Activated B cell treated with CpG ODN at 0.5 μM for 24 hours (primary cell): Measurements from ENCODE around the gene PCARE. TPM values are rescaled to one million over a fixed set of nuclear protein-coding genes. Genes with fewer than 3 reads are reported as not detected.

Experiments used
- ATAC-seq: fragments of 200-7000 bp; cut with Tn5 transposase; one replicate; pipeline ENCODE4 v1.10.0; 2021; ENCODE audit warnings: low read depth, mild to moderate bottlenecking, moderate library complexity
- CTCF ChIA-PET: fragments of 350-600 bp; sonication (Branson Sonifier 250); formaldehyde crosslinking; loops from one replicate; lab custom pipeline; 2021; ENCODE audit warnings: antibody characterized with exemption; lab: Charles Lee
- POLR2A ChIA-PET: fragments of 350-600 bp; sonication (Branson Sonifier 250); formaldehyde crosslinking; loops from one replicate; lab custom pipeline; 2021; ENCODE audit warnings: antibody characterized with exemption; lab: Charles Lee
- DNase-seq: peaks from one replicate; pipeline ENCODE4 v3.0.0; 2022
- H3K27ac Mint-ChIP-seq: one replicate; pipeline ENCODE4 v1.8.0; 2020; ENCODE audit warnings: mixed read lengths
- H3K27me3 Mint-ChIP-seq: one replicate; pipeline ENCODE4 v1.8.0; 2021; ENCODE audit warnings: mixed read lengths
- H3K36me3 Mint-ChIP-seq: one replicate; pipeline ENCODE4 v1.8.0; 2021; ENCODE audit warnings: low read depth, mixed read lengths
- H3K4me1 Mint-ChIP-seq: one replicate; pipeline ENCODE4 v1.8.0; 2021; ENCODE audit warnings: mixed read lengths
- H3K4me3 Mint-ChIP-seq: one replicate; pipeline ENCODE4 v1.8.0; 2020; ENCODE audit warnings: mild to moderate bottlenecking, mixed read lengths
- H3K9me3 Mint-ChIP-seq: one replicate; pipeline ENCODE4 v1.8.0; 2020; ENCODE audit warnings: mixed read lengths
- CTCF ChIP-seq: fragments of 200-600 bp; IDR thresholded peaks from one replicate; pipeline ENCODE4 v1.8.0; 2022; ENCODE audit warnings: antibody characterized with exemption, mild to moderate bottlenecking
- intact Hi-C: fragments of 100-400 bp; cut with micrococcal nuclease; formaldehyde crosslinking; loops from one replicate; pipeline ENCODE4 v1.15.1; 2024
- total RNA-seq: library from RNA; stranded (reverse); gene quantifications from 2 replicates; pipeline ENCODE4 v1.2.3, GENCODE V29; 2022

The PCARE gene
- total RNA-seq, 1 donor from 2014 or later: not detected

GRCh38 chr2:29023188-29023587 lies 51.1 kb downstream of the PCARE start:
- Mint-ChIP-seq H3K36me3 (no peaks in the 10 kb centered on the region), H3K4me3 (no peak overlapping the region), H3K4me1 (no peaks in the 10 kb centered on the region), H3K27me3 (no peaks in the 10 kb centered on the region), H3K27ac (no peak overlapping the region), H3K9me3 (no peaks in the 10 kb centered on the region)
- POLR2A ChIA-PET: no interaction called here
- DNase-seq (no peak), ATAC-seq (no peak)
- CTCF ChIA-PET: no interaction called here
- no peak for TF ChIP-seq CTCF
- intact Hi-C loops: no loop called here

GRCh38 chr2:29022679-29023078 lies 51.6 kb downstream of the PCARE start:
- POLR2A ChIA-PET: no interaction called here
- H3K9me3 Mint-ChIP-seq: no peaks in the 10 kb centered on the region
- no peak for TF ChIP-seq CTCF
- CTCF ChIA-PET: no interaction called here
- no peak overlapping the region for H3K4me3 Mint-ChIP-seq
- H3K27ac Mint-ChIP-seq: no peak overlapping the region
- H3K27me3 Mint-ChIP-seq: no peaks in the 10 kb centered on the region
- ATAC-seq (no peak), DNase-seq (no peak)
- no peaks in the 10 kb centered on the region for H3K4me1 Mint-ChIP-seq
- intact Hi-C loops: no loop called here
- no peaks in the 10 kb centered on the region for H3K36me3 Mint-ChIP-seq

- Mint-ChIP-seq H3K27ac (no peak overlapping the region), H3K4me3 (no peak overlapping the region), H3K36me3 (no peaks in the 10 kb centered on the region), H3K27me3 (no peaks in the 10 kb centered on the region), H3K9me3 (no peaks in the 10 kb centered on the region), H3K4me1 (peaks cover 1% of the 10 kb centered on the region)
- ChIA-PET POLR2A (no interaction called here), CTCF (no interaction called here)
- intact Hi-C loops: no loop called here
- TF ChIP-seq CTCF: no peak
- ATAC-seq: no peak
- DNase-seq: no peak
Measured at GRCh38 chr2:29021886-29022285, 52.4 kb downstream of the PCARE start.

- ChIA-PET POLR2A (no interaction called here), CTCF (no interaction called here)
- H3K4me3 Mint-ChIP-seq: no peak overlapping the region
- no peaks in the 10 kb centered on the region for H3K36me3 Mint-ChIP-seq
- TF ChIP-seq CTCF: no peak
- H3K9me3 Mint-ChIP-seq: no peaks in the 10 kb centered on the region
- H3K27me3 Mint-ChIP-seq: peaks cover 4% of the 10 kb centered on the region
- DNase-seq (no peak), ATAC-seq (no peak)
- intact Hi-C loops: no loop called here
- peaks cover 26% of the 10 kb centered on the region for H3K4me1 Mint-ChIP-seq
- no peak overlapping the region for H3K27ac Mint-ChIP-seq
Measured at GRCh38 chr2:29017716-29018435, 56.4 kb downstream of the PCARE start.

GRCh38 chr2:29016504-29016903 lies 57.8 kb downstream of the PCARE start:
- Mint-ChIP-seq H3K4me3 (no peak overlapping the region), H3K4me1 (peaks cover 37% of the 10 kb centered on the region), H3K9me3 (no peaks in the 10 kb centered on the region), H3K27me3 (peaks cover 4% of the 10 kb centered on the region), H3K27ac (no peak overlapping the region), H3K36me3 (no peaks in the 10 kb centered on the region)
- DNase-seq: no peak
- ChIA-PET CTCF (no interaction called here), POLR2A (no interaction called here)
- no peak for TF ChIP-seq CTCF
- intact Hi-C loops: no loop called here
- no peak for ATAC-seq
